Endothelial cell (in vitro differentiated cells): ENCODE results near the gene CXCL14. TPM values are rescaled to one million over a fixed set of nuclear protein-coding genes. Genes with fewer than 3 reads are reported as not detected.

Experiments
- DNase-seq: peaks from one replicate; pipeline ENCODE4 v3.0.0; 2021; ENCODE audit warnings: low spot score
- H3K27ac Mint-ChIP-seq: one replicate; pipeline ENCODE4 v1.8.0; 2021; ENCODE audit warnings: mixed read lengths, inconsistent platforms; ENCODE audit not compliant: unreplicated experiment
- H3K27me3 Mint-ChIP-seq: one replicate; pipeline ENCODE4 v1.8.0; 2021; ENCODE audit warnings: mild to moderate bottlenecking, moderate library complexity, mixed read lengths, inconsistent platforms; ENCODE audit not compliant: unreplicated experiment
- H3K36me3 Mint-ChIP-seq: one replicate; pipeline ENCODE4 v1.8.0; 2021; ENCODE audit warnings: mild to moderate bottlenecking, low read depth, mixed read lengths, inconsistent platforms; ENCODE audit not compliant: unreplicated experiment
- H3K4me1 Mint-ChIP-seq: one replicate; pipeline ENCODE4 v1.8.0; 2021; ENCODE audit warnings: mild to moderate bottlenecking, mixed read lengths, inconsistent platforms; ENCODE audit not compliant: unreplicated experiment
- H3K4me3 Mint-ChIP-seq: one replicate; pipeline ENCODE4 v1.8.0; 2021; ENCODE audit warnings: mild to moderate bottlenecking, mixed read lengths, inconsistent platforms; ENCODE audit not compliant: unreplicated experiment
- H3K9me3 Mint-ChIP-seq: one replicate; pipeline ENCODE4 v1.8.0; 2021; ENCODE audit warnings: mixed read lengths, inconsistent platforms; ENCODE audit not compliant: unreplicated experiment
- CTCF ChIP-seq: fragments of 200-600 bp; sonication (generic); IDR thresholded peaks from one replicate; pipeline ENCODE4 v1.5.0; 2021; ENCODE audit warnings: antibody characterized with exemption; ENCODE audit not compliant: unreplicated experiment
- total RNA-seq: library from RNA; stranded (reverse); fragmentation: NEBNext Ultra II Directional; extraction: Animal tissue kit (Norgen Biotek cat#: 25700); gene quantifications from one replicate; pipeline ENCODE4 v1.2.1, GENCODE V29; 2021; ENCODE audit not compliant: unreplicated experiment

The CXCL14 gene
- total RNA-seq, 1 donor from 2014 or later, result 0.13 TPM

- DNase-seq, result no peak
- no peaks in the 10 kb centered on the region for H3K9me3 Mint-ChIP-seq
- H3K27me3 Mint-ChIP-seq, result peaks cover 2% of the 10 kb centered on the region
- H3K36me3 Mint-ChIP-seq, result no peaks in the 10 kb centered on the region
- H3K4me1 Mint-ChIP-seq, result no peaks in the 10 kb centered on the region
- H3K4me3 Mint-ChIP-seq, result no peak overlapping the region
- no peak overlapping the region for H3K27ac Mint-ChIP-seq
- TF ChIP-seq CTCF, result no peak
Observed at GRCh38 chr5:135608761-135609443, 30.1 kb upstream of the CXCL14 start.

GRCh38 chr5:135608361-135608760 is 29.6 kb upstream of the CXCL14 start:
- Mint-ChIP-seq H3K4me3 (no peak overlapping the region), H3K27ac (no peak overlapping the region), H3K27me3 (peaks cover 4% of the 10 kb centered on the region), H3K36me3 (no peaks in the 10 kb centered on the region), H3K9me3 (no peaks in the 10 kb centered on the region), H3K4me1 (no peaks in the 10 kb centered on the region)
- no peak for TF ChIP-seq CTCF
- no peak for DNase-seq

- H3K4me1 Mint-ChIP-seq, result no peaks in the 10 kb centered on the region
- H3K27ac Mint-ChIP-seq, result no peak overlapping the region
- no peaks in the 10 kb centered on the region for H3K36me3 Mint-ChIP-seq
- no peak for DNase-seq
- H3K4me3 Mint-ChIP-seq, result no peak overlapping the region
- H3K27me3 Mint-ChIP-seq, result peaks cover 4% of the 10 kb centered on the region
- TF ChIP-seq CTCF, result no peak
- H3K9me3 Mint-ChIP-seq, result no peaks in the 10 kb centered on the region
Observed at GRCh38 chr5:135606431-135606830, 27.6 kb upstream of the CXCL14 start.

GRCh38 chr5:135605221-135605620 is 26.4 kb upstream of the CXCL14 start:
- no peak for DNase-seq
- no peak for TF ChIP-seq CTCF
- no peaks in the 10 kb centered on the region for H3K36me3 Mint-ChIP-seq

GRCh38 chr5:135604056-135604455 is 25.3 kb upstream of the CXCL14 start:
- Mint-ChIP-seq H3K27me3 (peaks cover 9% of the 10 kb centered on the region), H3K27ac (no peak overlapping the region), H3K4me3 (no peak overlapping the region), H3K9me3 (no peaks in the 10 kb centered on the region), H3K36me3 (no peaks in the 10 kb centered on the region), H3K4me1 (peaks cover 9% of the 10 kb centered on the region)
- TF ChIP-seq CTCF, result no peak
- DNase-seq, result no peak

More at GRCh38 chr5:135605221-135605620, 26.4 kb upstream of the CXCL14 start:
- H3K4me3 Mint-ChIP-seq, result no peak overlapping the region
- no peaks in the 10 kb centered on the region for H3K9me3 Mint-ChIP-seq
- H3K27ac Mint-ChIP-seq, result no peak overlapping the region
- H3K27me3 Mint-ChIP-seq, result peaks cover 6% of the 10 kb centered on the region
- no peaks in the 10 kb centered on the region for H3K4me1 Mint-ChIP-seq
